BE2C (cell line): ENCODE results near the gene WDR38.

Experiments used
- DNase-seq: peaks from one replicate; pipeline ENCODE4 v3.0.0-alpha.2; 2020
- H3K27me3 ChIP-seq: fragments of 250-450 bp; sonication (Bioruptor Pico); 2 replicates; pipeline ENCODE4 v1.5.1; 2020; ENCODE audit warnings: mild to moderate bottlenecking
- H3K36me3 ChIP-seq: fragments of 250-450 bp; sonication (Bioruptor Pico); 2 replicates; pipeline ENCODE4 v1.5.1; 2020; ENCODE audit warnings: mild to moderate bottlenecking
- H3K4me1 ChIP-seq: fragments of 250-450 bp; sonication (Bioruptor Pico); 2 replicates; pipeline ENCODE4 v1.5.1; 2020
- H3K4me3 ChIP-seq: 2 replicates; pipeline ENCODE4 v1.5.1; 2011; ENCODE audit warnings: low read depth, low read length
- H3K9me3 ChIP-seq: fragments of 250-450 bp; sonication (Bioruptor Pico); 2 replicates; pipeline ENCODE4 v1.5.1; 2020
- TF ChIP-seq, protein P1 (sequence below): IDR thresholded peaks from 2 replicates; pipeline ENCODE4 v1.5.1; 2012; ENCODE audit warnings: mild to moderate bottlenecking, low read depth, low read length

WDR38 gene

GRCh38 chr9:124884376-124884775 lies 31.1 kb downstream of the WDR38 start:
- Histone ChIP-seq H3K27me3 (no peaks in the 10 kb centered on the region), H3K9me3 (no peaks in the 10 kb centered on the region), H3K4me3 (no peak overlapping the region), H3K36me3 (peaks cover 8% of the 10 kb centered on the region), H3K4me1 (no peaks in the 10 kb centered on the region)
- no peak for DNase-seq
- TF ChIP-seq, protein P1, sequence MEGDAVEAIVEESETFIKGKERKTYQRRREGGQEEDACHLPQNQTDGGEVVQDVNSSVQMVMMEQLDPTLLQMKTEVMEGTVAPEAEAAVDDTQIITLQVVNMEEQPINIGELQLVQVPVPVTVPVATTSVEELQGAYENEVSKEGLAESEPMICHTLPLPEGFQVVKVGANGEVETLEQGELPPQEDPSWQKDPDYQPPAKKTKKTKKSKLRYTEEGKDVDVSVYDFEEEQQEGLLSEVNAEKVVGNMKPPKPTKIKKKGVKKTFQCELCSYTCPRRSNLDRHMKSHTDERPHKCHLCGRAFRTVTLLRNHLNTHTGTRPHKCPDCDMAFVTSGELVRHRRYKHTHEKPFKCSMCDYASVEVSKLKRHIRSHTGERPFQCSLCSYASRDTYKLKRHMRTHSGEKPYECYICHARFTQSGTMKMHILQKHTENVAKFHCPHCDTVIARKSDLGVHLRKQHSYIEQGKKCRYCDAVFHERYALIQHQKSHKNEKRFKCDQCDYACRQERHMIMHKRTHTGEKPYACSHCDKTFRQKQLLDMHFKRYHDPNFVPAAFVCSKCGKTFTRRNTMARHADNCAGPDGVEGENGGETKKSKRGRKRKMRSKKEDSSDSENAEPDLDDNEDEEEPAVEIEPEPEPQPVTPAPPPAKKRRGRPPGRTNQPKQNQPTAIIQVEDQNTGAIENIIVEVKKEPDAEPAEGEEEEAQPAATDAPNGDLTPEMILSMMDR = no peak

DNA sequence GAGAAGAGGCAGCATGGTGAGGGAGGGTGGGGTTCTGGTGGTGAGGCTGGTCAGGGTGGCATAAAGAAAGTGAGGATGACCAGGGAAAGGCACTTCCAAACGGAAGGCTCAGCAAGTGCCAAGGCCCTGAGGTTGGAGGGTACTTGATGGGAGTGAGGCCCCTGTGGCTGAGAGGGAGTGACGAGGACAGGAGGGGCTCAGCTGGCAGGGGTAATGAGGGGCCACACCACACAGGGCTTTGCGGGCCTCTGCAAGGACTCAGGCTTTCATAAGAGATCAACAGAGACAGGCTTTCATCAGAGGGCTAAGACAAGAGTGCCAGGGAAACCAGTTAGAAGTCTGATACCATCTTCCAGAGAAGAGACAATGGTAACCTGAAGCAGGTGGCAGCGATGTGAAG lies 32.3 kb downstream of the WDR38 start:
- TF ChIP-seq, protein P1 = no peak
- Histone ChIP-seq H3K9me3 (no peaks in the 10 kb centered on the region), H3K27me3 (no peaks in the 10 kb centered on the region), H3K36me3 (peaks cover 4% of the 10 kb centered on the region; the same call in 1 of the 2 replicates), H3K4me3 (no peak overlapping the region), H3K4me1 (no peaks in the 10 kb centered on the region)
- DNase-seq = no peak

- peaks cover 3% of the 10 kb centered on the region; the same call in 1 of the 2 replicates for H3K36me3 ChIP-seq
- TF ChIP-seq, protein P1 = no peak
- DNase-seq = no peak
- H3K27me3 ChIP-seq = no peaks in the 10 kb centered on the region
- H3K4me1 ChIP-seq = no peaks in the 10 kb centered on the region
- no peak overlapping the region for H3K4me3 ChIP-seq
- H3K9me3 ChIP-seq = no peaks in the 10 kb centered on the region
These were observed 33.2 kb downstream of the WDR38 start for GRCh38 chr9:124886461-124886860.

DNA sequence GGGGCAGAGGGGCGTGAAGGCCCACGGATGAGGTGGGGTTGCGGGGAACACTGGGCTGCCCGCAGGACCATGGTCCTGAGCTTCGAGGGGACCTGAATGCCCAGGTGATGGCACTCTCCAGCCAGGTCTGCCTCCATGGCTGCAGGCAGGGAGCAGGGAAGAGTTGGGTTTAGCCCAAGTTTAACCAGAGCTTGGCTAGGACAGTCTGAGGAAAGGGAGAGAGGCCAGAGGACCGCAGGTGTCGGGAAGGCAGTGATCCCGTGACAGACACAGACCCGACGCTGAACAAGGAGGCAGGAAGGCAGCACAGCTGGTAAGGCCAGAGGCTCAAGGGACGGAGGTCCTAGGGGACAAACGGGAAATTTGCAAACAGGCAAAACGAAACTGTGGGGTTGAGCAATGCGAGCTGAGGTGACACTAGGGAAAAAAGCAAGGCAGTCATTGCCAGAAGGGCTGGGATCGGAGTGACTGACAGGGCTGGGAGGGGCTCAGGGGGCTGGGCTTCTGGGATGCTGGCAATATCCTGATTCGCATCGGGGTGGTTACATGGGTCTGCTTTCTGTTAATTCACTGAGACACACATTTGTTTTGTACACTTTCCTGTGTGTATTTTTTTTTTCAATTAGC lies 33.7 kb downstream of the WDR38 start:
- H3K36me3 ChIP-seq = no peaks in the 10 kb centered on the region; the same call in 1 of the 2 replicates

GRCh38 chr9:124887832-124888231 lies 34.6 kb downstream of the WDR38 start:
- Histone ChIP-seq H3K4me1 (no peaks in the 10 kb centered on the region), H3K27me3 (no peaks in the 10 kb centered on the region), H3K36me3 (no peaks in the 10 kb centered on the region), H3K9me3 (no peaks in the 10 kb centered on the region), H3K4me3 (no peak overlapping the region)
- DNase-seq = no peak
- TF ChIP-seq, protein P1 = no peak

More for the DNA sequence above, 33.7 kb downstream of the WDR38 start:
- Histone ChIP-seq H3K4me1 (no peaks in the 10 kb centered on the region), H3K9me3 (no peaks in the 10 kb centered on the region), H3K4me3 (no peak overlapping the region), H3K27me3 (no peaks in the 10 kb centered on the region)
- no peak for DNase-seq
- TF ChIP-seq, protein P1 = no peak

DNA sequence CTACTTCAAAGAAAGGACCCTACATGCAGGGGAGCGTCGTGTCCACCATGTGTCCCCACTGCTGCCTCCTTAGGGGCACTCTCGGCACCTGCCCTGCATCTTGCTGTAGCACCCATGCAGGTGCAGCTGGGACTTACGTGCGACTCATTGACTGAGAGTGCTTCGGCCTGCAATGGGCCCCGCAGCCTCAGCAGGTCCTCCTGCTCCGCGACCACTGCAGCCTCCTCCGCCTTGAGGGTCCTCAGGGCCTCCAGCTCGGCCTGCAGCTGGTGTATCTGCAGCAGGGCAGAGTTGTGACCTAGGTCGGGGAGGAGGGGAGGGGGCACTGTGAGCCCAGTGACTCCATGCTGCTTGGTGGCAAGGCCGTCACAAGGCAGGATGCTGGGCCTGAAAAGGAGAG lies 35.7 kb downstream of the WDR38 start:
- H3K27me3 ChIP-seq = no peaks in the 10 kb centered on the region
- no peak overlapping the region for H3K4me3 ChIP-seq
- no peaks in the 10 kb centered on the region; the same call in 1 of the 2 replicates for H3K36me3 ChIP-seq
- no peaks in the 10 kb centered on the region for H3K4me1 ChIP-seq
- no peaks in the 10 kb centered on the region for H3K9me3 ChIP-seq
- TF ChIP-seq, protein P1 = no peak
- no peak for DNase-seq
